SU-DHL-6 (cell line): Measurements from ENCODE around the gene RXRB.
"Not testable (repeated sequence)": the region's sequence is repeated elsewhere in the genome, so short reads cannot be mapped to it uniquely, and the experiment has no call there.

Experiments used
- H2AFZ ChIP-seq: fragments of 200-600 bp; sonication (generic); 2 replicates; pipeline ENCODE4 v1.6.1; 2014; ENCODE audit warnings: low read depth, mild to moderate bottlenecking, moderate library complexity, mixed read lengths, antibody characterized with exemption, low read length; ENCODE audit not compliant: severe bottlenecking
- H3F3A ChIP-seq: fragments of 200-600 bp; shearing (Covaris generic); 2 replicates; pipeline ENCODE4 v1.6.0; 2016; ENCODE audit warnings: antibody characterized with exemption, mild to moderate bottlenecking; ENCODE audit not compliant: insufficient read depth
- H3K27ac ChIP-seq: fragments of 200-600 bp; sonication (generic); 2 replicates; pipeline ENCODE4 v1.5.1; 2016; ENCODE audit warnings: low read depth, mild to moderate bottlenecking, low read length, moderate library complexity, mixed read lengths
- H3K27me3 ChIP-seq: fragments of 200-600 bp; sonication (generic), shearing (Covaris generic); 2 replicates; pipeline ENCODE4 v1.6.0; 2014; ENCODE audit warnings: mild to moderate bottlenecking, low read length
- H3K36me3 ChIP-seq: fragments of 200-600 bp; sonication (generic); 2 replicates; pipeline ENCODE4 v1.6.1; 2014; ENCODE audit warnings: mild to moderate bottlenecking, low read length, mixed read lengths
- H3K4me2 ChIP-seq: fragments of 300-600, 200-600 bp; shearing (Covaris generic), sonication (generic); 2 replicates; pipeline ENCODE4 v1.6.0; 2014; ENCODE audit warnings: low read length, low read depth, mild to moderate bottlenecking; ENCODE audit not compliant: poor library complexity, severe bottlenecking
- H3K4me3 ChIP-seq: fragments of 200-600 bp; sonication (generic); 2 replicates; pipeline ENCODE4 v1.5.1; 2014; ENCODE audit warnings: antibody characterized with exemption, low read length, mild to moderate bottlenecking, mixed read lengths; ENCODE audit not compliant: insufficient read depth, poor library complexity, severe bottlenecking
- H3K79me2 ChIP-seq: fragments of 200-600 bp; sonication (generic); 2 replicates; pipeline ENCODE4 v1.6.1; 2014; ENCODE audit warnings: mild to moderate bottlenecking, low read length, moderate library complexity; ENCODE audit not compliant: insufficient read depth
- H3K9ac ChIP-seq: fragments of 200-600 bp; sonication (generic); 2 replicates; pipeline ENCODE4 v1.7.0; 2014; ENCODE audit warnings: mild to moderate bottlenecking, low read length
- H3K9me2 ChIP-seq: fragments of 200-600 bp; sonication (generic); replicated peaks from 2 replicates; pipeline ENCODE4 v1.6.1; 2014; ENCODE audit warnings: low read length; ENCODE audit not compliant: insufficient read depth
- H3K9me3 ChIP-seq: fragments of 200-600 bp; sonication (generic); 2 replicates; pipeline ENCODE4 v1.6.1; 2014; ENCODE audit warnings: low read length, mixed read lengths; ENCODE audit not compliant: insufficient read depth
- H4K20me1 ChIP-seq: fragments of 200-600 bp; sonication (generic); 2 replicates; pipeline ENCODE4 v1.6.1; 2014; ENCODE audit warnings: low read depth, mild to moderate bottlenecking, antibody characterized with exemption, low read length, moderate library complexity, mixed read lengths
- EZH2phosphoT487 ChIP-seq: fragments of 200-600 bp; sonication (generic), shearing (Covaris generic); conservative IDR thresholded peaks from 2 replicates; pipeline ENCODE4 v1.6.1; 2018; ENCODE audit warnings: mild to moderate bottlenecking, antibody characterized with exemption, low read length, moderate library complexity, mixed read lengths
- TF ChIP-seq, protein P1 (sequence below): fragments of 200-600 bp; sonication (generic); IDR thresholded peaks from one replicate; pipeline ENCODE4 v1.5.1; 2017; ENCODE audit warnings: antibody characterized with exemption, mild to moderate bottlenecking, low read length, moderate library complexity; ENCODE audit not compliant: insufficient read depth, poor library complexity, severe bottlenecking

Gene RXRB

DNA sequence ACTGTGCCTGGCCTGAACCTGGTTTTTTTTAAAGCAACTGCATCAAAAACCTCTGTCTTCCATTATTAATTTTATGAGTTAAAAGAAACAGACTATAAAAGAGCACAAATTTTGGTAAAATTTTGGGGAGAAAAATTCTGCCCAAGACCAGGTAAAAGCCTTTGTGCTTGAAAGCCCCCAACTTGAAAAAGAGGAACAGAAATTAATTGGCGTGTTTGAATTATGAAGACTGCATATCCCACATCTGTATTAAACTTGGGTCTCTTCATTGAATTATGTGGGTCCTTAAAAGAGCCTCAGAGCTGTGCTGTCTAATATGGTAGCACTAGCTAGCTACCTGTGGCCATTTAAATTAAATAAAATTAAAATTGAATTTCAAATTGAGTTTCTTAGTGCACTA, 49.4 kb downstream of the RXRB start:
- 0 out of 2 replicates have a peak, but pooled peaks cover 3% of the 10 kb centered on the region for H3K27me3 ChIP-seq
- no peaks in the 10 kb centered on the region for H3K9me2 ChIP-seq
- no peaks in the 10 kb centered on the region for H3F3A ChIP-seq
- TF ChIP-seq, protein P1, sequence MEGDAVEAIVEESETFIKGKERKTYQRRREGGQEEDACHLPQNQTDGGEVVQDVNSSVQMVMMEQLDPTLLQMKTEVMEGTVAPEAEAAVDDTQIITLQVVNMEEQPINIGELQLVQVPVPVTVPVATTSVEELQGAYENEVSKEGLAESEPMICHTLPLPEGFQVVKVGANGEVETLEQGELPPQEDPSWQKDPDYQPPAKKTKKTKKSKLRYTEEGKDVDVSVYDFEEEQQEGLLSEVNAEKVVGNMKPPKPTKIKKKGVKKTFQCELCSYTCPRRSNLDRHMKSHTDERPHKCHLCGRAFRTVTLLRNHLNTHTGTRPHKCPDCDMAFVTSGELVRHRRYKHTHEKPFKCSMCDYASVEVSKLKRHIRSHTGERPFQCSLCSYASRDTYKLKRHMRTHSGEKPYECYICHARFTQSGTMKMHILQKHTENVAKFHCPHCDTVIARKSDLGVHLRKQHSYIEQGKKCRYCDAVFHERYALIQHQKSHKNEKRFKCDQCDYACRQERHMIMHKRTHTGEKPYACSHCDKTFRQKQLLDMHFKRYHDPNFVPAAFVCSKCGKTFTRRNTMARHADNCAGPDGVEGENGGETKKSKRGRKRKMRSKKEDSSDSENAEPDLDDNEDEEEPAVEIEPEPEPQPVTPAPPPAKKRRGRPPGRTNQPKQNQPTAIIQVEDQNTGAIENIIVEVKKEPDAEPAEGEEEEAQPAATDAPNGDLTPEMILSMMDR: no peak
- no peak for TF ChIP-seq EZH2phosphoT487
- no peak overlapping the region for H2AFZ ChIP-seq
- H4K20me1 ChIP-seq: no peaks in the 10 kb centered on the region
- no peaks in the 10 kb centered on the region for H3K79me2 ChIP-seq
- H3K4me2 ChIP-seq: no peak overlapping the region
- H3K36me3 ChIP-seq: no peaks in the 10 kb centered on the region
- peaks cover 5% of the 10 kb centered on the region; the same call in 1 of the 2 replicates for H3K9me3 ChIP-seq
- H3K4me3 ChIP-seq: no peak overlapping the region
- no peak overlapping the region for H3K9ac ChIP-seq
- H3K27ac ChIP-seq: no peak overlapping the region

DNA sequence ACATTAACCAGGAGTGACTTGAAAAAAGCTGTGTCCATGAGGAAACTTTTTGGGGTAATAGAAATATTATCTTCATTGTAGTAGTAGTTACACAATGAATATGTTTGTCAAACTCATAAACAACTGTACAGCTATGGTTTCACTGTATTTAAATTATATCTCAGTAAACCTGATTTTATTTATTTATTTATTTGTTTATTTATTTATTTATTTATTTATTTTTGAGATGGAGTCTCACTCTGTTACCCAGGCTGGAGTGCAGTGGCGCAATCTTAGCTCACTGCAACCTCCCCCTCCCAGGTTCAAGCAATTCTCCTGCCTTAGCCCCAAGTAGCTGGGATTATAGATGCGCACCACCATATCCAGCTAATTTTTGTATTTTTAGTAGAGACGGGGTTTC, 49.9 kb downstream of the RXRB start:
- not testable (repeated sequence) for H3K79me2 ChIP-seq, H3K9me3 ChIP-seq, H3K4me2 ChIP-seq, H3K27ac ChIP-seq, H3K4me3 ChIP-seq, H4K20me1 ChIP-seq, H3K9me2 ChIP-seq, H3F3A ChIP-seq, H2AFZ ChIP-seq, H3K36me3 ChIP-seq, H3K27me3 ChIP-seq, H3K9ac ChIP-seq

DNA sequence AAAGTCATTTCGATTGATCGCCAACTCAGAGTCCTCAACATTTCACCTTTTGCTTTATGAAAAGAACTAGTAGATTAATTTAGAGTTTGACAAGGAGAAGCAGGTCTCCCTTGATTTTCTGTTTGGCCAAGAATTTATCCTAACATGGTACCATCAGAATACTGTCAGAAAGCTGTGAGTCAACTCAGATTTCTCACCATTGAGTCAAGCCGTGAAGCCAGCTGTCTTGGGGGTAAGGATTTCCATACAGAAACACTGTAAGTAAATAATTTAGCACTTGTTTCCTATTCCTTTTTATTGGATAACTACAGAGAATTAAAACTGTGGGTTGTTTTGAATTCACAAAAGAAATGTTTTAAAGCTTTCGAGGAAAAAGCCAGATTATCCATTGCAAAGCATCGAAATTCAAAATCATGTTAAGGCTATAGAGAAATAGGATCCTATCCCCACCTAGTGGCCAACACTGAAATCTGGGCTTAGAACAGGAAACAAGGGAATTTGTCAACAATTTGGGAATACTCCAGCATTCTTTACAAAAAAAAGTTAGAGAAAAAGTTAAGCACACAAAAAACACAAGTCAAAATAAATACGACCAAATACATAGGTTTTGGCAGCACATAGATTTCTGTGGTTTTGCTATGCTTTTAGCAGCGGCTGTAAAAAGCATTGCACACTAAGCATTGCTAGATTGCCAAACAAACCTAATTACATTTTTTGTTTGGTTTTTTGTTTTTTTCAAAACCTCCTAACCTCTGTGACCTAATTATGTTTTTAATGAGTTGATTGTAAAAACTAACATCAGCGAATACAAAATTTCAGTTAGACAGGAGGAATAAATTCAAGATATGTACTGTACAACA, 52.4 kb downstream of the RXRB start:
- Histone ChIP-seq H3K9ac (no peak overlapping the region), H4K20me1 (no peaks in the 10 kb centered on the region), H3K9me3 (peaks cover 5% of the 10 kb centered on the region; the same call in 1 of the 2 replicates), H3K36me3 (no peaks in the 10 kb centered on the region), H3K4me2 (no peak overlapping the region), H3K9me2 (no peaks in the 10 kb centered on the region), H3K27ac (no peak overlapping the region), H3K4me3 (no peak overlapping the region), H3F3A (0 out of 2 replicates have a peak, but pooled peaks cover 3% of the 10 kb centered on the region), H3K79me2 (no peaks in the 10 kb centered on the region), H3K27me3 (0 out of 2 replicates have a peak, but pooled peaks cover 3% of the 10 kb centered on the region), H2AFZ (no peak overlapping the region)
- TF ChIP-seq, protein P1: peak; percentile 98
- TF ChIP-seq EZH2phosphoT487: no peak

DNA sequence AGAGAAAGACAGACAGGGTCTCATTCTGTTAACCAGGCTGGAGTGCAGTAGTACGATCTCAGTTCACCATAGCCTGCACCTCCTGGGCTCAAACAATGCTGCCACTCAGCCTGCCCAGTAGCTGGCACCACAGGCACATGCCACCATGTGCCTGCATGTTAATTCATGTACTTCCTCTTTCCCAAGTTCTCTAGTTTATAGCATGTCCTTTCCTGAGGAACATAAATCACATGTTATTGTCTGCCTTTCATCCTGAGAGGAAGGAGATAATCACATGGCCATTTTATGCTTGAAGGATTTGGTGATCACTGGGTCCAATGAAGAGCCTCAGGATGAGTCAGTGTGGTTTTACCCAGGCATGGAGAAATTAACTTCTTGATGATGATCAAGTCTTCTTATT, 56.1 kb downstream of the RXRB start:
- no peaks in the 10 kb centered on the region for H3K36me3 ChIP-seq
- H3K9me3 ChIP-seq: no peaks in the 10 kb centered on the region
- no peak for TF ChIP-seq EZH2phosphoT487
- TF ChIP-seq, protein P1: peak; percentile 11
- H3K9ac ChIP-seq: no peak overlapping the region
- no peaks in the 10 kb centered on the region for H4K20me1 ChIP-seq
- H3K4me2 ChIP-seq: no peak overlapping the region
- H3K4me3 ChIP-seq: no peak overlapping the region
- H2AFZ ChIP-seq: peak overlapping the region; percentile 13
- H3K27ac ChIP-seq: no peak overlapping the region
- no peaks in the 10 kb centered on the region for H3K9me2 ChIP-seq
- H3F3A ChIP-seq: 0 out of 2 replicates have a peak, but pooled peaks cover 3% of the 10 kb centered on the region
- no peaks in the 10 kb centered on the region for H3K27me3 ChIP-seq
- H3K79me2 ChIP-seq: no peaks in the 10 kb centered on the region
